ENCODE measurements around the gene ID3. TPM values are rescaled to one million over a fixed set of nuclear protein-coding genes. Genes with fewer than 3 reads are reported as not detected.

The ID3 gene
- total and polyA plus RNA-seq, 12 donors: 44.7 to 217 (median 83.4) TPM

DNA sequence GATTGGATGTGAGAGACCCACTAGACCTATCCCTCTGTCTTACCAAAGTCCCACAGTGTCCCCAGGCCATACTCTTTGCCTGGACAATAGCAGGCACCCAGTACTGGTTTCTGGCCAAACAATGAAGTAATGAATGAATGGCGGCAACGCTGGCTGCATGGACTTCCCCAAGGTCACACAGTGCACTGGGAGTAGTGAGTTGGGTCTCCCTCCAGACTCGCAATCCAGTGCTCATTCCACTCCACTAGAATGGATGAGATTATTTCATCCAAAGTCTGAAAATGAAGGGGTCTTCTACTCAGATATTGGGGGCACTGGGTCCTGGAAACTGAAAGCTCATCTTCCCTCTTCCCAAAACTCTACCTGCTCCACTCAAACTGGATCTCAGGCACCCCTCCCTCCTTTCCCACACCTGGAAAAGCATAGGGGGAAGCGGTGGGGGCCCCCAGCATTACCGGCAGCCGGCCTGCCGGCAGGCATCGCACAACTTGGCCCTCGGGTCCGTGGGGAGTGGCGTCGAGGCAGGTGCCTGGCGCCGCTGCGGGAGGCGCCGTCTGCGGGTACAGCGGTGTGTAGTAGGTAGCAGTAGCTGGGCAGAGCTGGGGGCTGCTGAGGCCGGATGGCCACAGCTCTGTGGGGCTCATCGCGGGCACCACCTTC, 29.1 kb downstream of the ID3 start:
- peaks cover 0 to 16% (median 6%) of the 10 kb centered on the region in 7 donors for H3K27me3 ChIP-seq
- peak in 1 of 2 donors; percentile 21 for DNase-seq
- H3K9me3 ChIP-seq: no peaks in the 10 kb centered on the region
- TF ChIP-seq, protein P1, sequence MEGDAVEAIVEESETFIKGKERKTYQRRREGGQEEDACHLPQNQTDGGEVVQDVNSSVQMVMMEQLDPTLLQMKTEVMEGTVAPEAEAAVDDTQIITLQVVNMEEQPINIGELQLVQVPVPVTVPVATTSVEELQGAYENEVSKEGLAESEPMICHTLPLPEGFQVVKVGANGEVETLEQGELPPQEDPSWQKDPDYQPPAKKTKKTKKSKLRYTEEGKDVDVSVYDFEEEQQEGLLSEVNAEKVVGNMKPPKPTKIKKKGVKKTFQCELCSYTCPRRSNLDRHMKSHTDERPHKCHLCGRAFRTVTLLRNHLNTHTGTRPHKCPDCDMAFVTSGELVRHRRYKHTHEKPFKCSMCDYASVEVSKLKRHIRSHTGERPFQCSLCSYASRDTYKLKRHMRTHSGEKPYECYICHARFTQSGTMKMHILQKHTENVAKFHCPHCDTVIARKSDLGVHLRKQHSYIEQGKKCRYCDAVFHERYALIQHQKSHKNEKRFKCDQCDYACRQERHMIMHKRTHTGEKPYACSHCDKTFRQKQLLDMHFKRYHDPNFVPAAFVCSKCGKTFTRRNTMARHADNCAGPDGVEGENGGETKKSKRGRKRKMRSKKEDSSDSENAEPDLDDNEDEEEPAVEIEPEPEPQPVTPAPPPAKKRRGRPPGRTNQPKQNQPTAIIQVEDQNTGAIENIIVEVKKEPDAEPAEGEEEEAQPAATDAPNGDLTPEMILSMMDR (IDR thresholded peaks at IDR 0.05): no peak
- H3K4me3 ChIP-seq: peak overlapping the region in 9 of 10 donors; percentile 53 to 76 (median 58)
- WGBS, 2 donors: 5 to 9% methylated on average over 22 of the region's 22 CpGs
- peaks cover 14 to 88% (median 28%) of the 10 kb centered on the region in 9 donors for H3K4me1 ChIP-seq
- intact Hi-C loops (cut with DNase I): no loop called here
- no peaks in the 10 kb centered on the region for H3K36me3 ChIP-seq
- H3K27ac ChIP-seq: peak overlapping the region in 1 of 10 donors; percentile 85
- peak in 1 of 8 donors; percentile 16 for ATAC-seq

DNA sequence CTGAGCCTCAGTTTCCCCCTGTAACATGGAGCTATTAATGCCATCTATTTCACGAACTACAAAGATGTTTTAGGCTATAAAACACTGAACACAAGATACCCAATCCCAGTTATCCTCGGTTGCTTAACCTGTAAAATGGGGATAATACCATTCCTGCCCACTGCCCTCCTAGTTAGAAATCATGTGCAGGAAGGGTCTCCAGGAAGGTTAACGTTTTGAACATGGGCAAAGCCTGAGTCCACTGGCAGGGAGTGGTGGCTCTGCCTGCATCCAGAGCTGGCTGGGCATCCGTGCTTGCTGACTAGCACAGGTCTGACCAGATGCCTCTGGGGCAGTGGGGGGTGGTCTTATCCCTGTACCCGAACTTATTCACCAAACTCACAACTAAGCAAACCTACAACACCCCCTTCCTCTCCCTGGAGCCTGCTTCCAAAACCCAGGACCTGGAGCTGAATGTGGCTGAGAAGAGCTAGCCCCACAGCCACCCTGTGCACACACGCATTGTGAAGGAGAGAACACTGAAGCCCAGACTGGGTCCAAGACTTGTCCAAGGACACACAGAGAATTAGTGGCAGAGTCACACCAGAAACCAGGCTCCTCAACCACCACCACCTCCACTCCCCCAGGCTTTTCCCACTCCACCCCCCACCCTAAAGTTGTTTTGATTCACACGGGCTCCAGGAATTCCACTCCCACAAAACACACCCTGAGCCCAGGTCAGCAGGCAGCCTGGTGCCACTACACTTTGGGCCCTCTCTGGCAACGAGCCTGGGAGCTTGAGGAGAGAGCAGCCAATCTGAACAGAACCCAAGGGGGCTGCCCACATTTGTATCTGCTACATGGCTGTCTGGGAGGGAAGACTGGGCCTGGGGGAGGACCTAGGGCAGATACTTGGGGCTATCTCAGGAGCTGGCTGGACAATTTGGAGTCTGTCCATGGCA, 29.9 kb downstream of the ID3 start:
- intact Hi-C loops (cut with DNase I): no loop called here
- ATAC-seq (no peak), DNase-seq (no peak)
- no peaks in the 10 kb centered on the region for H3K36me3 ChIP-seq
- no peaks in the 10 kb centered on the region for H3K9me3 ChIP-seq
- peaks cover 0 to 16% (median 6%) of the 10 kb centered on the region in 7 donors for H3K27me3 ChIP-seq
- peak overlapping the region in 1 of 10 donors; percentile 67 for H3K4me3 ChIP-seq
- whole genome bisulfite sequencing, 2 donors: 58 to 60% methylated on average over 8 of the region's 8 CpGs
- TF ChIP-seq, protein P1 (IDR thresholded peaks at IDR 0.05): no peak
- H3K4me1 ChIP-seq: peaks cover 14 to 96% (median 28%) of the 10 kb centered on the region in 9 donors
- peak overlapping the region in 1 of 10 donors; percentile 85 for H3K27ac ChIP-seq

DNA sequence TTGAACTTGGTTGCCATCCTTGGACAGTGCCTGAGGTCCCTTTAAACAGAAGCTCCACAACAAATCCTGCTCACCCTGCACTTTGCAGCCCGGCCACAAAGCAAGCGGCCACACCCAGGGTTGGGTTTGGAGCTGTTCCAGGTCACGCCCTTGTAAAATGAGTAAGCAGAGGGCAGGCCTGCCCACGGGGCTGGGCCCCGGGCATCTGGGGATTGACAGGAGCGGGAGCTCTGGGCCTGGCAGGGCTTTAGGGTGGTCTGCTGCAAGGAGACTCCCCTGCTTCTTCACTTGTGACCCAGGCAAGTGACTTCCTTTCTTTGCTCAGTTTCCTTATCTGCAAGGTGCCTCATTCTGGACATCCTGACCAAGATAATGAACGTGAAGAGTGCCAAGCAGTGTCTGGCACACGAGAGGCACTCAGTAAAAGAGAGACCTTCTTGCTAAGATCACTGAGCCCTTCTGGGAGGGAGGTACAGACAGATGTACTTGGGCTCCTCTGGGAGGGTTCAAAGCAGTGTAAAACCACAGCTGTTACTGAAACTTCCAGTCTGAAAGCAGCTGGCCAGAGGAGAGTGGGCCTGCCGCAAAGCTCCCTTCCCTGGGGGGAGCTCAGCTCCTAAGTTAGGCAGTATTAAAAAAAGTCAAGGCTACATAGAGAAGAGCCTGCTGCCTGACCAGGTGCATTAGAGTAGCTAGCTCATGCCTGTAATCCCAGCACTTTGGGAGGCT, 30.9 kb downstream of the ID3 start:
- H3K4me3 ChIP-seq: peak overlapping the region in 2 of 10 donors; percentile 12 to 67
- H3K4me1 ChIP-seq: peaks cover 14 to 97% (median 28%) of the 10 kb centered on the region in 9 donors
- ATAC-seq (peak; percentile 36 to 77 (median 68)), DNase-seq (peak; percentile 69 to 77)
- no peaks in the 10 kb centered on the region for H3K9me3 ChIP-seq
- intact Hi-C loops (cut with DNase I): no loop called here
- H3K36me3 ChIP-seq: no peaks in the 10 kb centered on the region
- WGBS, 2 donors: 9 to 12% methylated on average over 9 of the region's 9 CpGs
- peaks cover 0 to 16% (median 6%) of the 10 kb centered on the region in 7 donors for H3K27me3 ChIP-seq
- H3K27ac ChIP-seq: peak overlapping the region in 3 of 10 donors; percentile 10 to 85 (median 19)
- TF ChIP-seq, protein P1 (IDR thresholded peaks at IDR 0.05): no peak

DNA sequence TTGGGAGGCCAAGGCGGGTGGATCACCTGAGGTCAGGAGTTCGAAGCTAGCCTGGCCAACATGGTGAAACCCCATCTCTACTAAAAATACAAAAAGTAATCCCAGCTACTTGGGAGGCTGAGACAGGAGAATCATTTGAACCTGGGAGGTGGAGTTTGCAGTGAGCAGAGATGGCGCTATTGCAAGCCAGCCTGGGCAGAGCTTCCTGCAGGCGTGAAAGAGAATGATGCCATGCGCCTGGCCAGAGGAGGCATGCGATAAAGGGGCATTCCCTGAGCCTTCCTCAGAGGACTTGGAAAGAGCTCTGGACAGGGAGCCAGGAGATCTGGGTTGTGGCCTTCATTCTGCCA, 31.4 kb downstream of the ID3 start:
- TF ChIP-seq, protein P1 (IDR thresholded peaks at IDR 0.05): no peak
- H3K4me1 ChIP-seq: peaks cover 14 to 96% (median 28%) of the 10 kb centered on the region in 9 donors
- ATAC-seq: peak in 1 of 8 donors; percentile 4
- peak overlapping the region in 1 of 10 donors; percentile 85 for H3K27ac ChIP-seq
- peaks cover 0 to 16% (median 6%) of the 10 kb centered on the region in 7 donors for H3K27me3 ChIP-seq
- WGBS, 2 donors: 76 to 84% methylated on average over 6 of the region's 6 CpGs
- intact Hi-C loops (cut with DNase I): no loop called here
- H3K9me3 ChIP-seq: no peaks in the 10 kb centered on the region
- H3K36me3 ChIP-seq: no peaks in the 10 kb centered on the region
- peak overlapping the region in 2 of 10 donors; percentile 12 to 67 for H3K4me3 ChIP-seq
- no peak for DNase-seq
